HG03159 (cell line): ENCODE data around the gene HS3ST6.
"Not testable (repeated sequence)": the region's sequence is repeated elsewhere in the genome, so short reads cannot be mapped to it uniquely, and the experiment has no call there.

ENCODE experiments used
- ATAC-seq: cut with Tn5 transposase; IDR thresholded peaks from one replicate; pipeline ENCODE4 v1.9.1; 2021; ENCODE audit warnings: mild to moderate bottlenecking, moderate library complexity; ENCODE audit not compliant: unreplicated experiment

HS3ST6 gene

DNA sequence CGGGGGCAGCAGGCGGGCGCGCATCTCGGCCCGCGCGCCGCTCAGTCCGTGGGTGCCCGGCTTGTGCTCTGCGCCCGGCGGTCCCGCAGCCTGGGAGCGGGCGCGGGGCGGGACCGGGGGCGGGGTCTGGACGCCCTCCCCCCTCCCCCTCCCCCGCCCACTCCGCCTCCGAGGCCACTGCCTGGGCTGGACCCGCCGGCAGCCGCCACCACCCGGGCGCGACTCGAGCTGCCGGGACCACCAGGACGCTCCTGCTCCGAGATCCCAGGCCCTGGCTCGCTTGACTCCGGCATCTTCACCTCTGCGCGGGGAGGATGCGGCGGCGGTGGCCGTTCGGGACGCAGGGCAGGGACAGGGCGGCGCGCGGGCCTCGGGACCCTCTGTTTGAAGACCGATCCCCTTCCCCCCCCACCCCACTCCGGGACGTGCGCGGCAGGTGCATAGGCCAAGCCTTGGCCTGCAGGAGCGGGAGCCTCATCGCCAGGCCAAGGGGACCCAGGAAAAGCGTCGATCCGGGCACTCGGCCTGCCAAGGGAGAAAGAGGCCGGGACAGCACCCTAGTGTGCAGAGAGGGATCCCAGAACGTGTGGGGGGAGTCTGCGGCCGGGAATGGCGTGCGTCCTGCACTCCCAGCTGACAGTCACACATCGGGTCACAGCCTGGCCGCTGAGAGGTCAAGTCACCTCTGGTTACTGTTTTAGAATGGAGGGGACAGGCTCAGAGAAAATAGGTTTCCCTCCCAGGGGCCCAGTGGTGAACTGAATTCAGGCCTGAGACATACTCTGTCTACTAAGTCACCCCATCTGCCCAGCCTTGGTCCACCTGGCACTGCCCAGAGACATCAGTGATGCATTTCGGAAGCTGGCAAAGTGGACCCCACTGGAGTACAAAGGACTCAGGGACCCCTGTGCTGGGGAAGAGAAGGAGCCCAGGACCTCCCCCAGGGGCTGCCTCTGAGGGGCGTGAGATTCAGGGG, at the start of gene HS3ST6:
TSS of gene HS3ST6 (minus strand) at position 65 of the 976 bp plus-strand sequence. CDS start 92 bp downstream, outside the sequence.
- no peak for ATAC-seq

DNA sequence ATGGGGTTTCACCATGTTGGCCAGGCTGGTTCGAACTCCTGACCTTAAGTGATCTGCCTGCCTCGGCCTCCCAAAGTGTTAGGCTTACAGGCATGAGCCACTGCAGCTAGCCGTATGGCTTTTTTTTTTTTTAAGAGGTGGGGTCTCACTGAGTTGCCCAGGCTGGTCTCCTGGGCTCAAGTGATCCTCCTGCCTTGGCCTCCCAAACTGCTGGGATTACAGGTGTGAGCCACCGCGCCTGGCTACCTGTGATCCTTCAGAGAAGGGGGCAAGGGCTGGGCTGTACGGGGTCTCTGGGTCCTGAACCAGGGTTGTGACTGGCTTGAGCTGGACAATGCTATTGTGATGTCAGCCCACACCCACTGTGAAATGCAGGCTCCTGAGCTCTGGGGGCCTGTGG, 48.2 kb upstream of the HS3ST6 start, which contains the start of gene RNF151:
TSS of gene RNF151 (plus strand) at position 397 of the 400 bp plus-strand sequence. CDS start 26 bp downstream, outside the sequence.
- ATAC-seq = no peak

DNA sequence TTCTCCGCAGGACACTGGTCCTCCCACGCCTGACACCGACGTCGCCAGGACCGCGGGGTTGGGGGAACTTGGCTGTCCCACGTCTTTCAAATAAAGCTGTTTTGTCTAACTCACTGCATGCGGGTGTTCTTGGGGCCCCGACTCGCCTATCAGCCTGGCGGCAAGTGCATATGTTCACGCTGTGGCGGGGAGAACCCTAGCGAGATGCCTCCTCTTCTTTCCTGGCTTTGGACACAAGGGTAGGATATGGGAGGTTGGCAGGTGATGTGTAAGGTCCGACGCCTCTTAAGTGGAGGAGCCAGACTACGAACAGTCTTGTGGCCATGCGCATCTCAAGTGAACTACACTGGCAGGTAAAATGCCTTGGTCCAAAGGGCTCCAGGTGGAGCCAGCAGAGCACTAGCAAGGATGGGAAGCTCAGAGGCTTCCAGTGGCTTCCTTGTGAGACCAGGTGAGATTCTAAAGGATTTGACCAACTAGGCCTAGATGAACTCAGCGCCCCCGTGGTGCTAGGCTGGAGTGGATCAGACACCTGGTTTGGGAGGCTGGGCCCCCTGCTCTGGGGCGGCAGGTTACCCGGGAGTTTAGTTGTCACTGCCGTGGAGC, 47.3 kb upstream of the HS3ST6 start:
- ATAC-seq = peak; percentile 2

DNA sequence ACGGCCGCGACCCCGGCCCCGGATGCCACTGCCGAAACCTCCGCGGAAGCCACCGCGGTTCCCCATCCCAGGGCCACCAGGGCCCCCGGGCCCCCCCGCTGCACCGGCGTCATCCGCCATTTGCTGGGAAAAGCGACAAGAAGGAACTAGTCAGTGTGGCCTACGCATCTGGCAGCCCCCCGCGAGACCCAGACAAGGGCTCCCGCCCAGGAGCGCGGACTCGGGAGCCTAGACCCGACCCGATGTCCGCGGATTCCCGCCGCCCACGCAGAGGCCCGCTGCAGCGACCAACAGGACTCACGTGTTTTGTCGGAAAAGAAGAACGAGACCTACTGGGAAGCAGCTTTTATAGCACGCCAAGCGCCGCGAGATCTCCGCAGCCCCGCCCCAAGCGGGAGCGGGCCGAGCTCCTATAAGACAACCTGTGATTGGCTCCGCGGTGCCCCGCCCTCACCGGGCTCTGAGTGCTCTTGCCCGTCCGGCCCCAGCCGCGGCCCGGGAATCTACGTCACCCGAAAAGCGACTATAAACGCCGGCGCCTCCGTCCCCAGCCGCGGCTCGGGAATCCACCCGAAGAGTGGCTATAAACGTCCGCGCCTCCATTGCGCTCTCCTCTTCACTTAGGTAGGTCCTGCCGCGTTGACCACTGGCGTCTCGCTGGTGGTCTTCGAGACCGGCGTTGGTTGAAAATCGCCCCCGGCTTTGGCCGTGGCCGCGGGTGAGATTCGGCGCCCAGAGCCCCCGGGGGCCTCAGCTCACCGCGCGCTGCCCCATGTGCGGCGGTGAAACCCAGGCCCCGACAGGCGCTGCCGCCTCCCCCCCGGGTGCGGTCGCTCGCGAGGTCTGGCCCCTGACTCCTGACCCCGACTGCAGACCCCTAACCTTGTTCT, 46.5 kb upstream of the HS3ST6 start, which contains the start of gene RPS2:
TSS of gene RPS2 (minus strand) at position 321 of the 890 bp plus-strand sequence. CDS start at position 120, 201 bp downstream.
- peak; percentile 75 for ATAC-seq

DNA sequence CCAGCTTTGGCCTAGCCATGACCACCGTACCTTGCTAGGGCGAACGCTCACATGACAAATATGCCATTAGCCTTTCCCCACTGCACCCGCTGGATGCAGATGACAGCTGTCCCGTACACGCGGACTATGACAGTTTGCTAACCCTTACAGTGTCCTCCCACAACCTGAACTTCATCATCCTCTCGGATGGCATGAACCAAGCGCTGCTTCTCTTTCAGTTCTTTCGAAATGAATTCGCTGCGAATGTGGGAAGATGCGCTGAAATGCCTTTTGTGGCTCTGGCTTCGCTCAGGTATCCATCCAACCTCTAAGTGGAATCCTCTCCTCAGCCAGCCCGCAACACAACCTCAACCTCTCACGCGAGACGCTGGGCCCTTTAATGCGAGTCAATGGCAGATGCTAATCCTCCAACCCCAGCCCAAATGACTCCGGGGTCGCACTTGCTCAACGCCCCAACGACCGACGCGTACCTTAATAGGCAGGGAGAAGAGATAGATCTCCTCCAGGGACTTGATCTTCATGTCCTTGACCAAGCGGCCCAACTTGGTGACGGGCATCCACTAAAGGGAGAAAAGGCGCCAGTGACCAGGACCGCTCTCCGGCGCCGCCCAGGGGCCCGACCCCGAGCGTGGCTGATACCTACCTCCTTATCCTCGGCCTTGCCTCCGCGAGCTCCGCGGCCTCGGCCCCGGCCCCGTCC, 45.7 kb upstream of the HS3ST6 start:
- ATAC-seq = no peak

DNA sequence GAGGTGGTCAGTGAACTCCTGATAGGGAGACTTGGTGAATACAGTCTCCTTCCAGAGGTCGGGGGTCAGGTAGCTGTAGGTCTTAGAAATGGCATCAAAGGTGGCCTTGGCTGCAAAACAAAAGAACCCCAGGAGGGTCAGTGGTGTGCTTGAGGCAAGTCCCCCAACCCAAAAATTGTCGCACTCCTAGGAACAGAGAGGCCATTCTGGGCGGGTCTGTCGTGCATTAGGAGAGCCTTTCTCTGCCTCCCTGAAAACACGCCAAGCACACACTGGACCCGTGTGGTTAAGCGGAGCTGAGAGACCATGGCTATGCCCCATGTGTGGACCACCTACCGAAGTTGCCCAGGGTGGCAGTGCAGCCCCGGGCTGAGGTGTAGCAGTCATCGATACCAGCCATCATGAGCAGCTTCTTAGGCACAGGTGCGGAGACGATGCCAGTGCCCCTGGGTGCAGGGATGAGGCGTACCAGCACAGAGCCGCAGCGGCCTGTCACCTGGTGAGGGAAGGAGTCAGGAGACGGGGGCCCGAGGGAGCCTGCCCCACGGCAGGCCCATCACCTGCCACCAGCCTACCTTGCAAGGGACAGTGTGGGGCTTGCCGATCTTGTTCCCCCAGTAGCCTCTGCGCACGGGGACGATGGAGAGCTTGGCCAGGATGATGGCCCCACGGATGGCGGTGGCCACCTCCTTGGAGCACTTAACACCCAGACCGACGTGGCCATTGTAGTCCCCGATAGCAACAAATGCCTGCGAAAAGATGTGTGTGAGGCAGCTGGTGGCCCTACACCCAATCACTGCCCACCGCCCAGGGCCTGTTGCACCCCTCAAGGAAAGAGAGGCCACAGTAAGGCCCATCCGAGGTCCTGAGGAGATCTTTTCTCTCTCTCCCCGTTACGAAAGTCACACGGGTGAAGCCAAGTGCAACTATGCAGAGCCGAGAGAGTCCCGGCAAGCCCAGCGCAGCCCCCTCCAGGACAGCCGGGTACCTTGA, 44.2 kb upstream of the HS3ST6 start:
- ATAC-seq = not testable (repeated sequence)

DNA sequence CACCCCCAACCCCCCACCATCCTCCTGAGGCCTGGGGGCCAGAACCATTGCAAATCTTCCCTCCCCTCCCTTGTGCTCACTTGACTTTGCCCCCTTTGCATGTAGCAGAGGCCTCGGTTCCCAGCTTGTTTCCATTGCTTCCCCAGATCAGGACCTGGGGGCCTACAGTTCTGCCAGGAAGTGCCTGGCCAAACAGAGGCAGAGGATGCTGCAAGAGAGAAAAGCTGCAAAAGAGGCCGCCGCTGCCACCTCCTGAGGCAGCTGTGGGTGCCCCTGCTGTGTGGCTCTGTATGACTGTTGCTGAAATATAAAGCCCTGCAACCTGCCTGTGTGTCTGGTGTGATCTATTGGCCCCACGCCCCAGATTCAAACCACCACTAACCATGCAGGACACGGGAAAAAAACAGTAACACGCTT, 43.4 kb upstream of the HS3ST6 start:
- ATAC-seq = no peak

DNA sequence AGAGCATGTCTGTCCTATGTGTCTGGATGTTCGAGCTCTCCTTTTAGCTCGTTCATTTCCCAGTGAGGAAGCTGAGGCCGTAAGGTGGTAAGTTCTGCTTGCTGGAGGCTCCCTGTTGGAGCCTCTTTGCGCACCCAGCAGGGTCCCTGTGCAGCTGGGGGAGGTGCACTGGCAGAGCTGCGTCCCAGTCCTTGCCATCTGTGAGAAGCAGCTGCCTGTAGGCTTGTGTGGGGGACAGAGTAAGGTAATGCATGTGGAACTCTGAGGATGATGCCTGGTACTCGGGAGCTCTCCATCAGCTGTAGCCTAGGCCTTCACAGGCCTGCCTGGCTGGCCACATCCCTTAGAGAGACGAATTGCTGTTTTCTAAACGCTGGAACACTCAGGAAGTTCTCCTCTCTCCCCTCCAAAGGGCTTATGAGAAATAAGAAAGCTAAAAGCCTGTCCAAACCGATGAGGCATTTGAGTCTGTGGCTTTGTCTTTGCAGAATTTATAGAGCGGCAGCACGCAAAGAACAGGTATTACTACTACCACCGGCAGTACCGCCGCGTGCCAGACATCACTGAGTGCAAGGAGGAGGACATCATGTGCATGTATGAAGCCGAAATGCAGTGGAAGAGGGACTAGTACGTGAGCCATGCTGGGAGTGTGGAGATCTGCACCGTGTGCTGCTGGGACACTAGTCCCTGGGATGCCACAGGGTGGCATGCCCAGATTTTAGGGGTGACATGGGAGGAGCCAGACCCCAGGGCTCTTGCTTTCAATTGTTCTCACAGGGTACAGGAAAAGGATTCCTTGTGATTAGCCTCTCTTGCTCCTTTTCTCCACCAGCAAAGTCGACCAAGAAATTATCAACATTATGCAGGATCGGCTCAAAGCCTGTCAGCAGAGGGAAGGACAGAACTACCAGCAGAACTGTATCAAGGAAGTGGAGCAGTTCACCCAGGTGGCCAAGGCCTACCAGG, 42.7 kb upstream of the HS3ST6 start:
- ATAC-seq = no peak

DNA sequence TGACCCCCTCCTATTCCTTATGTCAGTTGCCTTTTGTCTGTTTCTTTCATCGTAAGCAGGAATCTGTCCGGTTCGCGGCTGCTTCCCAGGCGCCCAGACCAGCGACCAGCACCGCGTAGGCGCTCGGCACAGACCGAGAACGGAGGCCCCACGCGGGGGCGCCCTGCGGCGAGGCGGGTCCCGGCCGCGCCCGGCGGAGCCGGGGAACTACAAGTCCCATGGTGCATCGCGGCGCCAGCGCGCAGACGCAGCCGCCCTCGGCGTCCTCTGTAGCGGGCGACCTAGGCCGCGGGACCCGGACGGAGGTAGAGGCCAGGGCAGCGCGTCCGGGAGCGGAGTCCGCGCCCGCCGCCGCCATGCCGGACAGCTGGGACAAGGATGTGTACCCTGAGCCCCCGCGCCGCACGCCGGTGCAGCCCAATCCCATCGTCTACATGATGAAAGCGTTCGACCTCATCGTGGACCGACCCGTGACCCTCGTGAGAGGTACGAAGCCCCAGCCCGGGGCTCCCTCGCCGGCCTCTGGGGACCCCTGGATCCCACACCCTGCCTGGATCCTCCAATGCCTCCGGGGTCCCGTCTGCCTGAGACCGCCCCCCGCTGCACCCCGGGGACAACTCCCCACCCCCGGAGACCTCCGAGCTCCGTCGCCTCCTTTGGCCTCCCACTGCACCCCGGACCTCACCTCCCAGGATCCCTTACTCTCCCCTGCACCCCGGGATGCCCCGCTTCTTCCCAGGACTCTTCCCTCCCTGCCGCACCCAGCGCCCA, 41.2 kb upstream of the HS3ST6 start, which contains the start of gene NDUFB10:
TSS of gene NDUFB10 (plus strand) at position 270 of the 771 bp plus-strand sequence. CDS start at position 357, 87 bp downstream.
- ATAC-seq = peak; percentile 63

DNA sequence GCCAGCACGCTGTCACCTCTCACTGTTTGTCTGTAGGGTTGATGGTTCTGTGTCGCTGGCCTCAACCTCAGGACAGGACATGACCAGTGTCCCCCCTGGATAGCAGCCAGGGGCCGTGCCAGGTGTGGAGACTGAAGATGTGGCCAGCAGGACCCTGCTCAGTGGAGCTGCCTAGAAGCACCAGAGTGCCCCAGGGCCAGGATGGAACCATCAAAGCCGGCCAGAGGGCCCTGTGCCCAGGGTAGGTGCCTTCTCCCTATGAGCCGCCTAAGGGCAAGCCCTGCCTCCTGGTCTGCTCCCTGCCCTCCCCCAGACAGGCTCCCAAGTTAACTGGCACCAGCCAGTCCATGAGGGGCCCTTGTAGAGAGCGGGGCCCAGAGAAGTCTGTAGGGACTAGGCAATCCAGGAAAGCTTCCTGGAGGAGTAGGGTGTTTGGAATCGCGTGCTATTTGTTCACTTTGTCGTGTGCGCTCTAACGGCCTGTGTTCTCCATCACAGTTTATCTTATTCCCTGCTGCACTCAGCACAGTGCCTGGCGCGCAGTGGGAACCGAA, 40.6 kb upstream of the HS3ST6 start:
- no peak for ATAC-seq

DNA sequence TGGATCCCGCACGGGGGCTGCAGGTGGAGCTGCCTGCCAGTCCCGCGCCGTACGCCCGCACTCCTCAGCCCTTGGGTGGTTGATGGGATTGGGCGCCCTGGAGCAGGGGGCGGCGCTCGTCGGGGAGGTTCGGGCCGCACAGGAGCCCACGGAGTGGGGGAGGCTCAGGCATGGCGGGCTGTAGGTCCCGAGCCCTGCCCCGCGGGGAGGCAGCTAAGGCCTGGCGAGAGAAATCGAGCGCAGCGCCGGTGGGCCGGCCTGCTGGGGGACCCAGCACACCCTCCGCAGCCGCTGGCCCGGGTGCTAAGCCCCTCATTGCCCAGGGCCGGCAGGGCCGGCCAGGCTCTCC, 39.9 kb upstream of the HS3ST6 start:
- not testable (repeated sequence) for ATAC-seq

DNA sequence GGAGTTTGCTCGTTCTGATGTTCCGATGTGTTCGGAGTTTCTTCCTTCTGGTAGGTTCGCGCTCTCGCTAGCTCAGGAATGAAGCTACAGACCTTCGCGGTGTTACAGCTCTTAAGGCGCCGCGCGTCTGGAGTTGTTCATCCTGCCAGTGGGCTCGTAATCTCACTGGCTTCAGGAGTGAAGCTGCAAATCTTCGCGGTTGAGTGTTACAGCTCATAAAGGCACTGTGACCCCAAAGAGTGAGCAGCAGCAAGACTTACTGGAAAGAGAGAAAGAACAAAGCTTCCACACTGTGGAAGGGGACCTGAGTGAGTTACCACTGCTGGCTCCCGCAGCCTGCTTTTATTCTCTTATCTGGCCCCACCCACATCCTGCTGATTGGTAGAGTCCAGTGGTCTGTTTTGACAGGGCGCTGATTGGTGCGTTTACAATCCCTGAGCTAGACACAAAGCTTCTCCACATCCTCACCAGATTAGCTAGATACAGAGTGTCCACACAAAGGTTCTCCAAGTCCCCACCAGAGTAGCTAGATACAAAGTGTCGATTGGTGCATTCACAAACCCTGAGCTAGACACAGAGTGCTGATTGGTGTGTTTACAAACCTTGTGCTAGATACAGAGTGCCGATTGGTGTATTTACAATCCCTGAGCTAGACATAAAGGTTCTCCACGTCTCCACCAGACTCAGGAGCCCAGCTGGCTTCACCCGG, 39.4 kb upstream of the HS3ST6 start:
- not testable (repeated sequence) for ATAC-seq

DNA sequence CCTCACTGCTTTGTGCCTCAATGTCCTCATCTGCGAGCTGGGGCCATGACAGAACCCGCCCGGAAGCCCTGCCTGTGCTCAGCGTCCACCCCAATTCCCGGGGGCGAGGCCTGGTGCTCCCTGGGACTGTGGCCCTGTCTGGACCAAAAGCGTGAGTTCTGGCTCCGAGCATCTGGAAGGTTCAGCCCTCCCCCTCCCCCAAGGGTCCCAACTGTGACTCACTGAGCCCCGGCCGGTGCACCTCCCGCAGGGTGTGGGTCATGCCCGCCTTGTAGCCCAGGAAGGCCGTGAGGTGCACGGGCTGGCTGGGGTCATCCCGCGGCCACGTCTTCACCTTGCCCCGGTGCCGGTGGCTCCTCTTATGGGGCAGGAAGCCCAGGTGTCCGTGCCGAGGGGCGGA, 35.5 kb upstream of the HS3ST6 start:
- no peak for ATAC-seq

DNA sequence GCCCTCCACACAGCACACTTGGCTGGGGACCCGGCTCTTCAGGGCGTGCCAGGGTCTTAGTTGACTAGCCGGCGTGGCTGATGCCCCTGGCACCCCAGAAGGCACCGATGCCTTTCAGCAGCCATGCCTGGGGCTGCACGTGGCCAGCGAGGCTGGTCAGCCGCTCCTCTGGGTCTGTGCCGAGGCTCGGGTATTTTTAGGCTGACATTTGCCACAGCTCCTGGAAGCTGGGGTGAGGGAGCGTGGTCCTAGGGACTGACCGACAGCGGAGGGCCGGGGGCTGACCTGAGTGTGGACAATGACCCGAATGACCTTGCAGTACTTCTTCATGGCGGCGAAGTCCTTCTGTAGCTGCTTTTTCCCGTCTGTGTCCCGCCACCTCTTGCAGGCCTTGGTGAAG, 32.3 kb upstream of the HS3ST6 start:
- no peak for ATAC-seq

DNA sequence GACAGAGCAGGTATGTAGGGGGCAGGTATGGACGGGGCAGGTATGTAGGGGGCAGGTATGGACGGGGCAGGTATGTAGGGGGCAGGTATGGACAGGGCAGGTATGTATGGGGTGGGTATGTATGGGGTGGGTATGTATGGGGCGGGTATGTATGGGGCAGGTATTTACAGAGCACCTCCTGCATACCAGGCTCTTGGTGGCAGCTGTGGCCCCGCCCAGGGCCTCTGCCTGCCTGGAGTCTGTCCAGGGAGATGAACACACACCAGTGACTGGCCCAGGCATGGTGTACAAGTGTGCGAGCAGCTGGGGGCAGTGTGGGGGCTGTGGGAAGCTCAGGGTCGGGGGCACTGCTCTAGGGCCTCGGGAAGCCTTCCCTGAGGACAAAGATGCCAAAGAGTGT, 31.8 kb upstream of the HS3ST6 start:
- no peak for ATAC-seq

DNA sequence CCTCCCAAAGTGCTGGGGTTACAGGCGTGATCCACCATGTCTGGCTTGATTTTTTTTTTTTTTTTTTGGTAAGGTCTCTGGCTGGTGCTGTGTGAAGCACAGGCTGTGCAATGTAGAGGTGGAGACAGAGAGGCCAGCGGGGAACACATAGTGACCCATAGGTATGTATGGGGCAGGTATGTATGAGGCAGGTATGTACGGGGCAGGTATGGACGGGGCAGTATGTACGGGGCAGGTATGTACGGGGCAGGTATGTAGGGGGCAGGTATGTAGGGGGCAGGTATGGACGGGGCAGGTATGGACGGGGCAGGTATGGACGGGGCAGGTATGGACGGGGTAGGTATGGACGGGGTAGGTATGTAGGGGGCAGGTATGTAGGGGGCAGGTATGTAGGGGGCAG, 31.3 kb upstream of the HS3ST6 start:
- no peak for ATAC-seq
